ENCODE results near the gene TBC1D22B. TPM values are rescaled to one million over a fixed set of nuclear protein-coding genes. Genes with fewer than 3 reads are reported as not detected.

Gene TBC1D22B
- total and polyA plus RNA-seq, 2 experiments from 2014 or later = 9.1 to 19.9 TPM

DNA sequence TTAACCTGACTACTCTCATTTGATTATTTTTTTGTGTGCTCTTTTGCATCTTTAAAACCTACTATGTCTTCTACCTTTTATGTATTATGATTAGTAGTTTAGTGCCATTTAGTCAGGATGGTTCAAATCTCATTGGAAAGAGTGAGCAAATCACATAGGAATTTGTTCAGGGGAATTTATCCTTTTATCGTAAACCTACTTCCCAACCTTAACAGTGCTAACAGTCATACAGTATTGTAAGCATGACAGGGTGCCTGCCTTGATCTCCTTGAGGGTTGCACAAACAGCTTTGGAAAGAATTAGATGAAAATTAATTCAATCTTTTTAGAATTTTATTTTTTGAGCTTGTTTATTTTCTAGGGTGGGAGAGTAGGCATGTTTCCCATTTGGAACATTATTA lies 114.5 kb downstream of the TBC1D22B start:
- Histone ChIP-seq H3K36me3 (ENCODE audit: insufficient read depth) (peaks cover 31% of the 10 kb centered on the region; the same call in 1 of the 2 replicates), H3K9me2 (ENCODE audit: insufficient read depth) (no peaks in the 10 kb centered on the region), H3K79me2 (replicated peaks; ENCODE audit: insufficient read depth) (no peaks in the 10 kb centered on the region), H3K4me2 (no peak overlapping the region), H4K20me1 (replicated peaks; ENCODE audit: insufficient read depth) (peaks cover 17% of the 10 kb centered on the region), H3F3A (replicated peaks; ENCODE audit: low read depth) (no peaks in the 10 kb centered on the region), H3K4me3 (no peak overlapping the region), H3K27ac (ENCODE audit: low read depth) (no peak overlapping the region), H2AFZ (no peak overlapping the region), H3K27me3 (ENCODE audit: insufficient read depth) (no peaks in the 10 kb centered on the region), H3K4me1 (ENCODE audit: insufficient read depth) (no peaks in the 10 kb centered on the region)
- ATAC-seq (no peak), DNase-seq (ENCODE audit: low spot score) (no peak)
- H3K4me1 Mint-ChIP-seq = no peaks in the 10 kb centered on the region
- peaks cover 35% of the 10 kb centered on the region for H3K36me3 Mint-ChIP-seq (ENCODE audit: low read depth)
- H3K27me3 Mint-ChIP-seq (ENCODE audit: insufficient read depth, low read depth, poor library complexity) = peaks cover 4% of the 10 kb centered on the region
- no peaks in the 10 kb centered on the region for H3K9me3 Mint-ChIP-seq
- no peak for TF ChIP-seq ZNF114 (CRISPR knock-in tag; IDR thresholded peaks at IDR 0.05)
- TF ChIP-seq CREB1 (CRISPR knock-in tag; IDR thresholded peaks at IDR 0.05; ENCODE audit: low read depth) = no peak
- TF ChIP-seq JUNB (IDR thresholded peaks at IDR 0.05; ENCODE audit: unreplicated experiment) = no peak
- no peak for TF ChIP-seq ZNF331 (CRISPR knock-in tag; IDR thresholded peaks at IDR 0.05; ENCODE audit: low read depth)
- TF ChIP-seq ETS1 (IDR thresholded peaks at IDR 0.05) = no peak
- no peak for TF ChIP-seq CTCF (conservative IDR thresholded peaks at IDR 0.05; ENCODE audit: low read depth in 2 of 2)
- TF ChIP-seq NANOG (IDR thresholded peaks at IDR 0.05; ENCODE audit: borderline replicate concordance) = no peak
- TF ChIP-seq EZH2phosphoT487 (IDR thresholded peaks at IDR 0.05; ENCODE audit: unreplicated experiment) = no peak
- TF ChIP-seq, protein P1, sequence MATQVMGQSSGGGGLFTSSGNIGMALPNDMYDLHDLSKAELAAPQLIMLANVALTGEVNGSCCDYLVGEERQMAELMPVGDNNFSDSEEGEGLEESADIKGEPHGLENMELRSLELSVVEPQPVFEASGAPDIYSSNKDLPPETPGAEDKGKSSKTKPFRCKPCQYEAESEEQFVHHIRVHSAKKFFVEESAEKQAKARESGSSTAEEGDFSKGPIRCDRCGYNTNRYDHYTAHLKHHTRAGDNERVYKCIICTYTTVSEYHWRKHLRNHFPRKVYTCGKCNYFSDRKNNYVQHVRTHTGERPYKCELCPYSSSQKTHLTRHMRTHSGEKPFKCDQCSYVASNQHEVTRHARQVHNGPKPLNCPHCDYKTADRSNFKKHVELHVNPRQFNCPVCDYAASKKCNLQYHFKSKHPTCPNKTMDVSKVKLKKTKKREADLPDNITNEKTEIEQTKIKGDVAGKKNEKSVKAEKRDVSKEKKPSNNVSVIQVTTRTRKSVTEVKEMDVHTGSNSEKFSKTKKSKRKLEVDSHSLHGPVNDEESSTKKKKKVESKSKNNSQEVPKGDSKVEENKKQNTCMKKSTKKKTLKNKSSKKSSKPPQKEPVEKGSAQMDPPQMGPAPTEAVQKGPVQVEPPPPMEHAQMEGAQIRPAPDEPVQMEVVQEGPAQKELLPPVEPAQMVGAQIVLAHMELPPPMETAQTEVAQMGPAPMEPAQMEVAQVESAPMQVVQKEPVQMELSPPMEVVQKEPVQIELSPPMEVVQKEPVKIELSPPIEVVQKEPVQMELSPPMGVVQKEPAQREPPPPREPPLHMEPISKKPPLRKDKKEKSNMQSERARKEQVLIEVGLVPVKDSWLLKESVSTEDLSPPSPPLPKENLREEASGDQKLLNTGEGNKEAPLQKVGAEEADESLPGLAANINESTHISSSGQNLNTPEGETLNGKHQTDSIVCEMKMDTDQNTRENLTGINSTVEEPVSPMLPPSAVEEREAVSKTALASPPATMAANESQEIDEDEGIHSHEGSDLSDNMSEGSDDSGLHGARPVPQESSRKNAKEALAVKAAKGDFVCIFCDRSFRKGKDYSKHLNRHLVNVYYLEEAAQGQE (IDR thresholded peaks at IDR 0.05; ENCODE audit: unreplicated experiment) = no peak
- TF ChIP-seq STAT1 (IDR thresholded peaks at IDR 0.05; ENCODE audit: unreplicated experiment) = no peak
- no peak for TF ChIP-seq POLR2AphosphoS5 (IDR thresholded peaks at IDR 0.05; ENCODE audit: low read depth)
- TF ChIP-seq EZH2 (IDR thresholded peaks at IDR 0.05; ENCODE audit: low read depth, unreplicated experiment) = no peak
- TF ChIP-seq ZNF462 (CRISPR knock-in tag; IDR thresholded peaks at IDR 0.05) = no peak
- H3K4me3 Mint-ChIP-seq = no peak overlapping the region
- H3K27ac Mint-ChIP-seq = no peak overlapping the region
